ENCODE measurements around the gene ENOX2. TPM values are rescaled to one million over a fixed set of nuclear protein-coding genes. Genes with fewer than 3 reads are reported as not detected.

Gene ENOX2
- polyA plus RNA-seq, 1 donor (not counting 4 experiments of a cell fraction or from before 2014, with no cell fraction given), result 24.5 TPM

- H3K4me2 ChIP-seq (ENCODE audit: control insufficient read depth, extremely low read depth, insufficient read depth, low read depth, low read length), result no peak overlapping the region
- DNase-seq (ENCODE audit: low read depth, low spot score) (no peak), FAIRE-seq (no peak)
- H3K9ac ChIP-seq (ENCODE audit: control insufficient read depth, extremely low read depth, insufficient read depth, low read length), result no peak overlapping the region
- H3K4me3 ChIP-seq (ENCODE audit: control insufficient read depth in 2 of 3, extremely low read depth in 1 of 3, insufficient read depth in 2 of 3, low read depth in 1 of 3, low read length in 3 of 3), result no peak overlapping the region
- no peaks in the 10 kb centered on the region for H3K9me3 ChIP-seq (ENCODE audit: control insufficient read depth, low read depth, low read length)
- no peaks in the 10 kb centered on the region for H3K27me3 ChIP-seq (ENCODE audit: control insufficient read depth, extremely low read depth, insufficient read depth, low read length)
- H3K27ac ChIP-seq (ENCODE audit: control insufficient read depth, insufficient read depth, low read length), result no peak overlapping the region
- H3K9me1 ChIP-seq (ENCODE audit: control insufficient read depth, extremely low read depth, insufficient read depth, low read length), result no peaks in the 10 kb centered on the region
- H4K20me1 ChIP-seq (ENCODE audit: control insufficient read depth, extremely low read depth, insufficient read depth, low read length), result no peaks in the 10 kb centered on the region
- dilution Hi-C loops (cut with MboI; ENCODE audit: extremely low pct_ligation_motif_present, low sequenced_read_pairs), result no loop called here
- no peak overlapping the region for H2AFZ ChIP-seq (ENCODE audit: control insufficient read depth, low read length)
- H3K4me1 ChIP-seq (ENCODE audit: control insufficient read depth, extremely low read depth, insufficient read depth, low read length), result no peaks in the 10 kb centered on the region
- no peaks in the 10 kb centered on the region for H3K36me3 ChIP-seq (ENCODE audit: control insufficient read depth in 2 of 2, extremely low read depth in 1 of 2, insufficient read depth in 2 of 2, low read length in 2 of 2)
- no peaks in the 10 kb centered on the region for H3K79me2 ChIP-seq (ENCODE audit: control insufficient read depth, insufficient read depth, low read length)
- TF ChIP-seq, protein P1, sequence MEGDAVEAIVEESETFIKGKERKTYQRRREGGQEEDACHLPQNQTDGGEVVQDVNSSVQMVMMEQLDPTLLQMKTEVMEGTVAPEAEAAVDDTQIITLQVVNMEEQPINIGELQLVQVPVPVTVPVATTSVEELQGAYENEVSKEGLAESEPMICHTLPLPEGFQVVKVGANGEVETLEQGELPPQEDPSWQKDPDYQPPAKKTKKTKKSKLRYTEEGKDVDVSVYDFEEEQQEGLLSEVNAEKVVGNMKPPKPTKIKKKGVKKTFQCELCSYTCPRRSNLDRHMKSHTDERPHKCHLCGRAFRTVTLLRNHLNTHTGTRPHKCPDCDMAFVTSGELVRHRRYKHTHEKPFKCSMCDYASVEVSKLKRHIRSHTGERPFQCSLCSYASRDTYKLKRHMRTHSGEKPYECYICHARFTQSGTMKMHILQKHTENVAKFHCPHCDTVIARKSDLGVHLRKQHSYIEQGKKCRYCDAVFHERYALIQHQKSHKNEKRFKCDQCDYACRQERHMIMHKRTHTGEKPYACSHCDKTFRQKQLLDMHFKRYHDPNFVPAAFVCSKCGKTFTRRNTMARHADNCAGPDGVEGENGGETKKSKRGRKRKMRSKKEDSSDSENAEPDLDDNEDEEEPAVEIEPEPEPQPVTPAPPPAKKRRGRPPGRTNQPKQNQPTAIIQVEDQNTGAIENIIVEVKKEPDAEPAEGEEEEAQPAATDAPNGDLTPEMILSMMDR (optimal IDR thresholded peaks at IDR 0.05 in 1 of 3, IDR thresholded peaks at IDR 0.05 in 1 of 3, conservative IDR thresholded peaks at IDR 0.05 in 1 of 3; ENCODE audit: extremely low read depth in 1 of 3, insufficient read depth in 2 of 3, low read length in 3 of 3), result no peak
- no peak for TF ChIP-seq EZH2 (IDR thresholded peaks at IDR 0.05; ENCODE audit: low read length)
Observed at GRCh38 chrX:130909469-130910136, 6.6 kb upstream of the ENOX2 start.

DNA sequence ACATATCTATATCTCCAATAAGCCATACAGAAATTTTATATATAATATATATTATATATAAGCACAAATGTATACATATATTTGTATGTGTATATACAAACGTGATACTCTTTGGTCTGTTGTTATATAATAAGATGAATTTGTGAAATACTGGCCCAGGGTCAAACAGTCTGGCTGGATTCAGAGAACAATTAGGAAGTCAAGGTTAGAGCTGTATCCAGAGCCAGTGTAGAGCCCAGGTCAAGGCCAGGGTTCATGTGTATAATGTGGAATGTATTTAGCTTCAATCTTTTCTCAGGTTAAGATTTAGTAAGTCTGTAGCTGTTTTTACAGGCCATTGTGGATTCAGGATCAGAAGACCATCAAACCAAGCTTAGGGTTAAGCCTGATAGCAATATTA lies 3.8 kb upstream of the ENOX2 start:
- Histone ChIP-seq H3K9me3 (ENCODE audit: control insufficient read depth, low read depth, low read length) (no peaks in the 10 kb centered on the region), H3K79me2 (ENCODE audit: control insufficient read depth, insufficient read depth, low read length) (no peaks in the 10 kb centered on the region), H4K20me1 (ENCODE audit: control insufficient read depth, extremely low read depth, insufficient read depth, low read length) (no peaks in the 10 kb centered on the region), H3K9me1 (ENCODE audit: control insufficient read depth, extremely low read depth, insufficient read depth, low read length) (no peaks in the 10 kb centered on the region), H3K4me3 (ENCODE audit: control insufficient read depth in 2 of 3, extremely low read depth in 1 of 3, insufficient read depth in 2 of 3, low read depth in 1 of 3, low read length in 3 of 3) (no peak overlapping the region), H3K27me3 (ENCODE audit: control insufficient read depth, extremely low read depth, insufficient read depth, low read length) (no peaks in the 10 kb centered on the region), H3K27ac (ENCODE audit: control insufficient read depth, insufficient read depth, low read length) (no peak overlapping the region), H3K4me2 (ENCODE audit: control insufficient read depth, extremely low read depth, insufficient read depth, low read depth, low read length) (no peak overlapping the region), H3K9ac (ENCODE audit: control insufficient read depth, extremely low read depth, insufficient read depth, low read length) (no peak overlapping the region), H2AFZ (ENCODE audit: control insufficient read depth, low read length) (no peak overlapping the region), H3K36me3 (ENCODE audit: control insufficient read depth in 2 of 2, extremely low read depth in 1 of 2, insufficient read depth in 2 of 2, low read length in 2 of 2) (no peaks in the 10 kb centered on the region), H3K4me1 (ENCODE audit: control insufficient read depth, extremely low read depth, insufficient read depth, low read length) (no peaks in the 10 kb centered on the region)
- dilution Hi-C loops (cut with MboI; ENCODE audit: extremely low pct_ligation_motif_present, low sequenced_read_pairs), result no loop called here
- FAIRE-seq (no peak), DNase-seq (ENCODE audit: low read depth, low spot score) (no peak)
- TF ChIP-seq, protein P1 (optimal IDR thresholded peaks at IDR 0.05 in 1 of 3, IDR thresholded peaks at IDR 0.05 in 1 of 3, conservative IDR thresholded peaks at IDR 0.05 in 1 of 3; ENCODE audit: extremely low read depth in 1 of 3, insufficient read depth in 2 of 3, low read length in 3 of 3), result no peak
- no peak for TF ChIP-seq EZH2 (IDR thresholded peaks at IDR 0.05; ENCODE audit: low read length)
